GM21423 (cell line): ENCODE results near the gene HMGB3.
"Not testable (repeated sequence)": the region's sequence is repeated elsewhere in the genome, so short reads cannot be mapped to it uniquely, and the experiment has no call there.

Experiments
- ATAC-seq: cut with Tn5 transposase; IDR thresholded peaks from one replicate; pipeline ENCODE4 v1.9.1; 2021; ENCODE audit warnings: mild to moderate bottlenecking, moderate library complexity; ENCODE audit not compliant: unreplicated experiment

The HMGB3 gene

GRCh38 chrX:150975655-150976390 is 7.3 kb upstream of the HMGB3 start:
- no peak for ATAC-seq

DNA sequence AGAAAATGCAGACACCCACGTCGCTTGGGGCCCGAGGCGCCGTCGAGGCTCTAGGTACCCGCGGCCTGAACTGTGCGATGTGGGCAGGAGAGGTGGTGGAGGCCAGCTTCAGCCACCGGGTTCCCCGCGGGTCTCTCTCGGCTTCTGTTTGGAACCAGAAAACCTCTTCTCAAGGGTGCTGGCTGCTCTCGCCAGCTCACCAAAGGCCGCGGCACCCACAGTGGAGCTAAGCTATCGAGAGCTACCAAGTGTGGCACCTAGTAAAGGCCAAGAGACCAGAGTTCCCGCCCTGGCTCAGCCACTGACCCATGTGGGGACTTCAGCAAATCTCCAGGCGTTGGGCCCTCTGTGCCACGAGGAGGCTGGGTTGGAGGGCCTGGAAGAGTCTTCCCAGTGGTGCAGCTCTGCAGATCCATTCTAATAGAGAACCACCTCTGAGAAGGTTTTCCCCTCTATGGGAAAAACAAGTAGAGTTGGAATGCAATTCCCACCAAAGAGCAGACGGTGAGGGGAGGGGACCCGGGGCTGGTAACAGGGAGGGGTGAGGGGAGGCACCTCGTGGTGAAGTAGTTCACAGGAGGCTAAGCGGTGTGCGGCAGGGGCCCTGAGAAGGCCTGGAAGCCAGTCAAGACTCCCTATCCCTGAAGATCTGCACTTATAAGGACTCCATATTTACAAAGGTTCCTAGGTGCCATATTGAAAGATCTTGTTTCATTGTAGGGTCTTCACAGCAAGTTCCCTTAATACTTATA is 5.5 kb upstream of the HMGB3 start:
- ATAC-seq = no peak

DNA sequence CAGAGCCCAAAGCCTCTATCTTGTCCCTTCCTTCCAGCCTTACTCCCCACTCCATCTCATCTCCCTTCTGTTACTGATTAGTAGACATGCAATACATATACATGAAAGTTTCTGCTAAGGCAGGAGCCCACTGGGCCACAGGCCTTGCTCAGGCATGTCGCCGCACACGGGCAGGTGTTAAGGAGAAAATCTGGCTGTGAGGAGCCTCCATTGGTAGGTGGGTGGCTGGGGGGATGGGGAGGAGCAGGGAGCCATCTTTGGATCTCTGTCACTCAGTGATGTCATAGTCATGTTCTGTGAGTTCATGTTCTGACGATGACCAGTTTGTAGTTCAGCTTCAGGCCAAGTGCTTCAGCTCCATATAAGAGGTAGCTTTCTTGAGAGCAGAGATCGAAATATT is 2.9 kb upstream of the HMGB3 start:
- no peak for ATAC-seq

DNA sequence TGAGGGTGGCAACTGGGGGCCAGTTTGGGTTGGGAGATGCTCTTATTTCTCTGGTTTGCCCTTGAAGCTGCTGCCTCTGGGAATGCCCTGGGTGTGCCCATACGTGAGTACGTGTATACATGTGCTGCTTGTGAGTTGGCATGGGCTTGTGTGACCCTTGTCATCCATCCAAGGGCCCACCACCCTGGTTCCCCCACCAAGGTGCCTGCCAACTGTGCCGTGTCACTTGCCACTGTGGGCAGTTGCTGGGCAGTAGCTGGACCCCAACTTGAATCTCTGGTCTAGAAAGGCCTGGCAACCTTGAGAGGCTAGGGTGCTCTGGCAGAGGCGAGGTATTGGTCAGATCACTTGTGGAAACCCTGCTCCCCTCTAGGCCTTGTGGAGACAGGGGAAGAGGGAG is 2.4 kb upstream of the HMGB3 start:
- no peak for ATAC-seq

DNA sequence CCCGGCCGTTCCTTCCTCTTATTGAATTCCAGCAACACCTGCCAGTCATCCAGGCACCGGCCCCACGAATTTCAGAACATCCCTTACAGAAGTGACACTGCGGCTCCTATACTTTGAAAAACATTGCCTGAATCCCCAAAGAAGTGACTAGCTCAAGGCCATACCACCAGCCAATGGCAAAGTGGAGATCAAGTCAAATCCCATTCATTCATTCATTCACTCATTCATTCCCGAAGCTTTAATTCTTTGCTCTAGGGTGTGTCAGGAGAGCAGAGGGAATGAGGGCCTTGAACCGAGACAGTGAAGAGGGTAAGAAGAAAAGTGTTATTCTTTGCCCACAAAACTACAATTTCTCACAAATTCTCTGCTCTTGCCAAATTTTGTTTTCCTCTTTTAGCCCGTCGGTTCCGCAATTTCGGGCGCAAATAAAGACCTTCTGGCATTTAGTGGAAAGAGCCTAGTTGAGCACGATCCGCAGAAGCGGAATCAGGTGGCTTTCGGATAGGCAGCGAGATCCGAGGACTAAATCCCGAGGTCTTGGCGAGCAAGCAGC is 824 bp upstream of the HMGB3 start:
- ATAC-seq = no peak

- ATAC-seq = peak; percentile 20
Observed at GRCh38 chrX:150983521-150984168, 510 bp downstream of the HMGB3 start.

DNA sequence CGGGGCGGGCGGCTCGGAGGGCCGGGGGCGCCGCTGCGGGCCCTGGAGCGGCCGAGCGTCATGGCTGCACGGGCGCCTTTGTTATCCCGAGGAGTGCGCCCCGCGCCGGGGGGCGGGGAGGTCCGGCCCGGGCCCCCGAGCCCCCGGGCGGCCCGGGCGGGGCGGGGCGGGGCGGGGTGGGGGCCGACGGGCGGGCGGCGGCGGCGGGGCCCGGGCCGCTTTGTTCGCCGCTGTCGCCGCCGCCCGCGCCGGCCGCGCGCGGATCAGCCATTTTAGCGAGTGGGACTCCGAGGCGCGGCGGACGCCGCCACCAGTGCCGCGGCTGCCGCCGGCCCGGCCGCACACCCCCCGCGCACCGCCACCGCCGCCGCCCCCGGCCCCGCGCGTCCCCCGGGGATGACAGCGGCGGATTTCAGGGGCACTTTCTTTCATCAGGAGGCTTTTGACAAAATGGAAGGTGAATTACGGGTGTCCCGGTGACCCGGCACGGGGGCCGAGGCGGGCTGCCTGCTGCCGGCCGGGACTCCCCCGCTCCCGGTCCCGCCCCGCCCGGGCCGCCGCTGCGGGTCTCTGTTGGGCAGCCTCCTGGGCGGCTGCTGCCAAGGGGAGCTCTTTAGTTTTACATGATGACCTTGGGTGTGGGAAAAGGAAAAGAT is 1.2 kb downstream of the HMGB3 start:
- ATAC-seq = peak; percentile 1

- ATAC-seq = not testable (repeated sequence)
Observed at GRCh38 chrX:150987687-150988086, 4.6 kb downstream of the HMGB3 start.

DNA sequence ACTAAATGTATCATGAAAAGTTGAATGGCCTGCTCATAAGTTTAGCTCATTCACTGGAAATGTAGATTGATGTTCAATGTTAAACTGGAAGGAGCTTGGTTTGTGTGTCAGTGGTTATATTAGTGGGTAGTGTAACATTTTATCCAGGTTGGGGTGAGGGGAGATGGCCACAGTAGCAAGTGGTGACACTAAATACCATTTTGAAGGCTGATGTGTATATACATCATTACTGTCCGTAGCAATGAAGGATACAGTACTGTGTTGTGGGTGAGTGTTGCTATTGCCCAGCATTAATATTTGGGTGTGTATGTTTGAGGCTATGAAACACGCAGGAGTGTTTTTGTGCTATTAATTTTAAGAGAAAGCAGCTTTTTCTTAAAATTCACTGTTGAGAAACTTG is 6.3 kb downstream of the HMGB3 start:
- no peak for ATAC-seq

DNA sequence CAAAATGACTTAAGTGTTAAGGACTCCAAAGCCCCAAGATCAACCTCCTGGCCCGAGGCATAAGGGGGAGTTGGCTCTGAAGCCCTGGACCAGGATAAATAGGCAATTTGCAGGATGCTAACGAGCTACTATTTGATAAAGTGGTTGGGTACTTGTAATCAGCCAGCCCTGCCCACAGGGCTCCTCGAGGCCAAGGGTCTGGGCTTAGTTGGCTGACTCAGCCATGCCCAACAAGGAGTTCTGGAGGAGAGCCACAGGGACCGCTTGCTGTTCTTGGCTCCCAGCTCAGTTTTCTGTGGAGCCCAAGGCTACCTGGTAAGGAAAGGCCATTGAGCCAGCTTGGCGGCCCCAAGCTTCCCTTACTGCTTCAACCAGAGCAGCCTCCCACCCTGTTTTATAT is 7.8 kb downstream of the HMGB3 start:
- no peak for ATAC-seq

GRCh38 chrX:151000861-151001331 is 17.8 kb downstream of the HMGB3 start:
- no peak for ATAC-seq

DNA sequence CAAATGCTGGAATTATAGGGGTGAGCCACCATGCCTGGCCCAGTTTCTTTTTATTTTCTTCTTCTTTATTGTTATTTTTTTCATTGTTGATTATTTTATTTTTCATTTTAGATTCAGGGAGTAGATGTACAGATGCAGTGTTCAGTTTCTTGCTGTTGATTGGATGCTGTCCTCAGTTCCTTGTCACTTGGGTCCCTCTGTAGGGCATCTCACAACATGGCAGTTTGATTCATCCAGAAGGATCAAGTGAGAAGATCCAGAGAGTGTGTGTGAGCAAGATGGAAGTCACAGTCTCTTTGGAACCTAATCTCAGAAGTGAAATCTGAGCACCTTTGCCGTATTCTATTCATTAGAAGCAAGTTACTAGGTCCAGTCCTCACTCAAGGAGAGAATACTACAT is 20.9 kb downstream of the HMGB3 start:
- no peak for ATAC-seq

DNA sequence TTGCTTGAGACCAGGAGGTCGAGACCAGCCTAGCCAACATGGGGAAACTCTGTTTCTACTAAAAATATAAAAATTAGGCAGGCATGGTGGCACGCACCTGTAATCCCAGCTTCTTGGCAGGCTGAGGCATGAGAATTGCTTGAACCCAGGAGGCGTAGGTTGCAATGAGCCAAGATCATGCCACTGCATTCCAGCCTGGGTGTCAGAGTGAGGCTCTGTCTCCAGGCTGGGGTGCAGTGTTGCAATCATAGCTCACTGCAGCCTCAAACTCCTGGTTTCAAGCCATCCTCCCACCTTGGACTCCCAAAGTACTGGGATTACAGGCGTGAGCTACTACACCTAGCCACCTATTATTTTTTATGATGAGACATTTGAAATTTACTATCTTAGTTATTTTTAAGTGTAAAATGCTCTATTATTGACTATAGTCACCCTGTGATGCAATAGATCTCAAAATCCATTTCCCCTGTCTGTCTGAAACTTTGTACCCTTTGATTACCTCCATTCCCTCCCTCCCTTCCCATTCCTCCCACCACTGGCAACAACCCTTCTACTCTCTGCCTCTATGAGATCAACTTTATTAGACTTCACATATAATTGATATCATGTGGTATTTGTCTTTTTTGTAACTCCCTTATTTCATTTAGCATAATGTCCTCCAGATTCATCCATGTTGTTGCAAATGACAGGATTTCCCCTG is 23.4 kb downstream of the HMGB3 start:
- ATAC-seq = no peak

GRCh38 chrX:151009582-151009981 is 26.4 kb downstream of the HMGB3 start:
- no peak for ATAC-seq

- no peak for ATAC-seq
Observed at GRCh38 chrX:151013164-151013743, 30.1 kb downstream of the HMGB3 start.

- ATAC-seq = no peak
Observed at GRCh38 chrX:151015684-151016083, 32.5 kb downstream of the HMGB3 start.

DNA sequence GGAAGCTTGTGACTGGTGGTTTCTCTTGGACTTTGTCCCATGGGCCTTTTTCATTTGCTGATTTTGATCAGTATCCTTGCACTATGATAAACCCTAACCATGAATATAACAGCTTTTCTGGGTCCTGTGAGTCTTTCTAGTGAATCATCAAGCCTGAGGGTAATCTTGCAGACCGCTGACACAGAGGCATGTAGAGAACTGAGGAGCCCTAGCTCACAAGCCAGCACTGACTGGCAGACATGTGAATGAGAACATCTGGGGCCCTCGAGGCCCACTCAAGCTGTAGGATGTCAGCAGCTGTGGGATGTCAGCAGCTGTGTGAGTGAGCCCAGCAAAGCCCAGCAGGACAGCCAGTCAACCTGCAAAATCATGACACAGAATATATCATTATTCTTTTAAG is 36.7 kb downstream of the HMGB3 start:
- no peak for ATAC-seq

DNA sequence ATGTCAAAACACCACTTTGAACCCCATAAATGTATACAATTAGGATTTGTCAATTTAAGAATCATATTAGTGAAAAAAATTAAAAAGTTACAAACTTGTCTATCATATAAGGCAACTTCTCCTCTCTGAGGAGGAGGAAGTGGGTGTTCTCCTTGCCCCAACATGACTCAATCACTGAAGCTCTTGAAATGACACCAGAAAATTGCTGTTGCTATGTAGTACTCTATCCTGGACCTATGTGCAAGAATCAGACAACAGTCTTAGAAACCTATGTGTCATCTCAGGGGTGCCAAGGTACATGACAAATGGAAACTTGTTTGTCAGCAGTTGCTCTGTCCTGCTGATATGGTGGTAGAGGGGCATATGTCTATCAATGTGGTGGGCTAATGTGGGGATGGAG is 47.7 kb downstream of the HMGB3 start:
- no peak for ATAC-seq

DNA sequence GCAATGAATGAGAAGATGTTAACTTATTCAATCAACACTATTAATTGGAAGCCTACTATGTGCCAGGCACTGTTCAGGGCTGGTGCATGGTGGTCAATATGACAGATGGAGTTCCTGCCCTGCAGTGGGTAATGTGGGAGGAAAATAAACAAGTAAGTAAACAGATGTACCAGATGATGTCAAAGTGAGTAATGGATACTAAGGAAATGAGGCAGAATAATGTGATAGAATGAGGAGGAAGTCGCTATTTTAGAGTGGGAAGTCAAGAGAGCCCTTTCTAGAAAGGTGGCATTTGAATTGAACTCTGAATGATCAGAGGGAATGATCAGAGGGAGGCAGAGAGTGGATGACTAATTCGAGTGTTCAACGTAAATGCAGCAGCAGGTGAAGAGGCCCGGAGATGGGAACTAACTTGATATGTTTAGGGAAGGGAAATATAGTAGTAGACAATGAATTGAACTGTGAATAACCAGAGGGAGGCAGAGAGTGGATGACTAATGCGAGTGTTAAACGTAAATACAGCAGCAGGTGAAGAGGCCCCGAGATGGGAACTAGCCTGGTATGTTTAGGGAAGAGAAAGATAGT is 48.3 kb downstream of the HMGB3 start:
- ATAC-seq = no peak

GRCh38 chrX:151039351-151039750 is 56.2 kb downstream of the HMGB3 start:
- no peak for ATAC-seq
